ENCODE data around the gene NCS1.

NCS1 gene

GRCh38 chr9:130172161-130172857 lies at the start of gene NCS1:
NCS1 (plus strand) TSS chr9:130172404; CDS start chr9:130172664, 260 bp downstream.
- DNase-seq (ENCODE audit: low read depth, low spot score) = no peak

GRCh38 chr9:130122456-130122855 lies 49.7 kb upstream of the NCS1 start:
- no peak for DNase-seq (ENCODE audit: low read depth, low spot score)

GRCh38 chr9:130124085-130124860 lies 47.9 kb upstream of the NCS1 start:
- no peak for DNase-seq (ENCODE audit: low read depth, low spot score)

GRCh38 chr9:130126721-130127433 lies 45.3 kb upstream of the NCS1 start:
- DNase-seq (ENCODE audit: low read depth, low spot score) = no peak

GRCh38 chr9:130128251-130128650 lies 44.0 kb upstream of the NCS1 start:
- no peak for DNase-seq (ENCODE audit: low read depth, low spot score)

GRCh38 chr9:130128733-130129431 lies 43.3 kb upstream of the NCS1 start:
- no peak for DNase-seq (ENCODE audit: low read depth, low spot score)

GRCh38 chr9:130129432-130130061 lies 42.7 kb upstream of the NCS1 start:
- DNase-seq (ENCODE audit: low read depth, low spot score) = no peak

- DNase-seq (ENCODE audit: low read depth, low spot score) = no peak
Measured at GRCh38 chr9:130132746-130133145, 39.5 kb upstream of the NCS1 start.

- no peak for DNase-seq (ENCODE audit: low read depth, low spot score)
Measured at GRCh38 chr9:130137081-130137640, 35.0 kb upstream of the NCS1 start.

- no peak for DNase-seq (ENCODE audit: low read depth, low spot score)
Measured at GRCh38 chr9:130137641-130138081, 34.5 kb upstream of the NCS1 start.

- DNase-seq (ENCODE audit: low read depth, low spot score) = no peak
Measured at GRCh38 chr9:130138171-130138653, 34.0 kb upstream of the NCS1 start.

GRCh38 chr9:130138791-130139190 lies 33.4 kb upstream of the NCS1 start:
- DNase-seq (ENCODE audit: low read depth, low spot score) = peak; percentile 91

- DNase-seq (ENCODE audit: low read depth, low spot score) = no peak
Measured at GRCh38 chr9:130139251-130139650, 33.0 kb upstream of the NCS1 start.

GRCh38 chr9:130140706-130141105 lies 31.5 kb upstream of the NCS1 start:
- DNase-seq (ENCODE audit: low read depth, low spot score) = no peak

- no peak for DNase-seq (ENCODE audit: low read depth, low spot score)
Measured at GRCh38 chr9:130142056-130142455, 30.1 kb upstream of the NCS1 start.

GRCh38 chr9:130142641-130143040 lies 29.6 kb upstream of the NCS1 start:
- no peak for DNase-seq (ENCODE audit: low read depth, low spot score)

- DNase-seq (ENCODE audit: low read depth, low spot score) = no peak
Measured at GRCh38 chr9:130143279-130143893, 28.8 kb upstream of the NCS1 start.

GRCh38 chr9:130143958-130144366 lies 28.2 kb upstream of the NCS1 start:
- no peak for DNase-seq (ENCODE audit: low read depth, low spot score)

GRCh38 chr9:130144703-130145102 lies 27.5 kb upstream of the NCS1 start:
- no peak for DNase-seq (ENCODE audit: low read depth, low spot score)

GRCh38 chr9:130145658-130146057 lies 26.5 kb upstream of the NCS1 start:
- no peak for DNase-seq (ENCODE audit: low read depth, low spot score)
